Inflammatory macrophage treated with lipopolysaccharide for 4 hours (primary cell): Measurements from ENCODE around the gene HBS1L.

Experiments used
- DNase-seq: peaks from one replicate; pipeline ENCODE4 v3.0.0-alpha.2; 2020

HBS1L gene

GRCh38 chr6:135054569-135055498 is at the start of gene HBS1L:
Gene HBS1L (minus strand): TSS chr6:135054822. CDS start chr6:135054691, 131 bp downstream.
- DNase-seq, result peak; percentile 99

- DNase-seq, result no peak
Observed at GRCh38 chr6:135104199-135104598, 49.6 kb upstream of the HBS1L start.

DNA sequence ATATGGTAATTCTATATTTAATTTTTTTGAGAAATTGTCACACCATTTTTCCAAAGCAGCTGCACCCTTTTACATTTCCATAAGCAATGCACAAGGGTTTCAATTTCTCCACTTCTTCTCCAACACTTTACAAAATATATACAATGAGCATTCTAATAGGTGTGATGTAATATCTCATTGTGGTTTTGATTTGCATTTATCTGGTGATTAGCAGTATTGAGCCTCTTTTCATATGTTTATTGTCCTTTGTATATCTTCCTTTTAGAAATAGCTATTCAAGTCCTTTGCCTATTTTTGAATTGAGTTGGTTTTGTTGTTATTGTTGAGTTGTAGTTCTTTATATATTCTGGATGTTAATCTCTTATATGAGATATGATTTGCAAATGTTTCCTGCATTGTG is 47.6 kb upstream of the HBS1L start:
- no peak for DNase-seq

DNA sequence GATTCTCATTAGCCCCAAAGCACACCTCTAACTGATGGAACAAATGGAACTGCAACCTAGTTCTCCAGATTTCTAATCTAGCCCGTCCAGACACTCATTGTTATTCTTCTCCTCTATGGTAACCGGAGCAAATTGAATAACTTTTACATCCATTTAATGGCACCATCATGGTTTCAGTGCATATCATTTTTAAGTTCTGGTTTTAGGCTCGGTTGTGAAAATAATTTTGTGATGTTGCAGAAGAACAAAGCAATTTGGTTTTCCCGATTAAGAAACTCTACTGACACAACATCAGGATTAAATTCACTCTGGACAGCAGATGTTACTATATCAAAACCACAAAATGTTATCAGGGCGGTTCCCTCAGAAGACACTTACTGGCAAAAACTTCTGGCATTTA is 42.5 kb upstream of the HBS1L start:
- no peak for DNase-seq

DNA sequence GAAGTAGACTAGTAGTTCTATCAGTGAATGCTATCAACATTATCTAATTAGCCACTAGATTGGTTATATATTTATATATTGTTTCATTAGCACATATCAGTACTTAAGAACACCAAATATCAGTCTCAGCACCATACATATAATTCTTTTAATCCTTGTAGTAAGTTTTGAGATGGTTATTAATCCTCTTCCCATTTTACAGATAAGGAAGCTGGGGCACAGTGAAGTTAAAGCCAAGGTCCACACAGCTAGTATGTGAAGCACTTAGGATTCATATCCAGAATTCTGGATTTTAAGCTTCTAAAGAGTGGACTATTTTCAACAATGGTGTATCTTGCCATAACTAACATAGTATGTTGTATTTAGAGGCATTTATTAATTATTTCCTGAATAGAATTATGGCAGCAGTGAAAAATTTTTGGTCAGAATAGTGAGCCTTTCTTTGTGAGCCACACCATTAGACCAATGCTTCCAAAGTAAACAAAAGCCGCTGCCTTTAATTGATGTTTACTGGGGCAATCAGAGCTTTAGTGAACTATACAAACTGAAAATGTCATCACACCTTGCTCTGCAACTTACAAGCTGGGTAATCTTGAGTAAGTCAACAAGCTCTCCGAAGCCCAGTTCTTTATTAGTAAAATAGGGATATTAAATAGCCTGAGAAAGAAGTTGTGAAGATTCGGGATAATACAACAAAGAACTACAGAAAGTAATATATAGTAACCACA is 41.9 kb upstream of the HBS1L start:
- DNase-seq, result no peak

DNA sequence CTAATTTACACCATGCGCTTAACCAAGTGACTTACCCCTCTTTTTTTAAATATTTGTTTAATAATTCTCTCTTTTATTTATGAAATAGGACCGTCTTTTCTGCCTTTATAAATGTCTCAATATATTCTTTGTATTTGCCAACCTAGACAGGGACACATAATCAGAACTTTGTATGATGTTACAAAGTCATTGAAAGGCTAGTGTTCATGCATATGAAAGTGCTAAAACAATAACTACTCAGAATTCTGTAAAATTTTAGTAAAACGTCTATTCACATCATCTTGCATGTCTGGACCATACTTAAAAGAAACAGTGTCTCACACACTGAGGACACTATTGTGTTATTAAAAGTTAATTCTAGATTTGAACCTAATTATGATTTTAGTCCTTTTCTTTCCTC is 41.1 kb upstream of the HBS1L start:
- DNase-seq, result no peak

DNA sequence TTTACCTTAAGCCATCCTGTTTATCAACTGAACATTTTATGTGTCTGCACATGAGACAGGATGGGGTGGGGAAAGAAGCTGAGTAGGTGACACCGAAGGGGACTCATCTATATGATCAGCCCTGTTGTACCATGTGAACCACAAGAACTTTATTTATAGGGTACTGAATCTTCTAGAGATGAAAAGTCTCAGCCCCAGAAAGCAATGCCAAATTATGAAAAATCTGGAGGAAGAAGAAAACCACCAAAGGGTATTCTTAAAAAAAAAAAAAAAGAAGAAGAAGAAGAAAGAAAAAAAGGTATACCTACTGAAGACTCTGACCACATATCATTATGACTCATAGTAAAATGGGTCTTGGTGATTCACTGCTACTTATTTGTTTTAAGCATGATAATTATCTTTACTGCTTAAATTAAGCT is 39.8 kb upstream of the HBS1L start:
- DNase-seq, result no peak

DNA sequence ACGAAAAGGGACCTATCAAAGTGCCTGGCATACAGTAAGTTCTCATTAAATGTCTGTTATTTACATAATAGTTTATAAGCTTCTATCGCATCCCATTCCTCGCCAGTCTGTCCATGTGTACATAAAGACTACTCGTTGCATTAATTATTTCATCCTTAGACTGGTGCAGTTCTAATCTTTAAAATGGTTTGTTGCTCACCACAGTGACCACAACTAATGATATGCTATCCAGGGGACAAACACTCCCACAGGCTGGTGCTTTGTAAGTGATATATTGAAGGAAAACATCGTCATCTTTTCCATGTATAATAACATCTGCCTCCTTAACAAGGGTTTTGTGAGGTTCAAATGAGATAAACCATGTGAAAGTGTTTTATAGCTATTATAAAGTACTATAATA is 39.0 kb upstream of the HBS1L start:
- DNase-seq, result no peak

GRCh38 chr6:135092724-135093123 is 38.1 kb upstream of the HBS1L start:
- no peak for DNase-seq

GRCh38 chr6:135090819-135091218 is 36.2 kb upstream of the HBS1L start:
- DNase-seq, result no peak

- DNase-seq, result no peak
Observed at GRCh38 chr6:135089901-135090300, 35.3 kb upstream of the HBS1L start.

- DNase-seq, result peak; percentile 83
Observed at GRCh38 chr6:135088818-135089809, 34.5 kb upstream of the HBS1L start.

- DNase-seq, result peak; percentile 45
Observed at GRCh38 chr6:135088281-135088680, 33.7 kb upstream of the HBS1L start.

- DNase-seq, result peak; percentile 39
Observed at GRCh38 chr6:135087803-135088202, 33.2 kb upstream of the HBS1L start.

DNA sequence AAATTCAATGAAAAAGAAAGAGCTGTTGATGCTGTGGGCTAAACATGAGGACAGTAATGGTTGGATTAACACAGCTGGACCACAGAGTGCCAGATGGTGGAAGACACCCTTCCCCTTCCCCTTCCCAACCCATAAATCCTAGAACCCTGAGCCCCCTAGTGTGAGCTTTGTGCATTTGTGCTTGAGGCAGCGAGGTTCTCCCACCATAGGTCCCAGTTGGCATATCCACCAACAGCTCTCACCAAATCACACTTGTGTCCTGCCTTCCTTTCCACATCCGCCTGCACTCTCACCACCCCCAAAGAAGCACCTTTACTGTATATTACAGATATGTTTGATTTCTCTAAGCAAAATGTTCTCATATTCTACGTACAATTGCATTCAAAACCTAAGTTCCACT is 32.8 kb upstream of the HBS1L start:
- DNase-seq, result no peak

GRCh38 chr6:135086414-135086764 is 31.8 kb upstream of the HBS1L start:
- DNase-seq, result no peak

- no peak for DNase-seq
Observed at GRCh38 chr6:135085700-135086413, 31.2 kb upstream of the HBS1L start.

GRCh38 chr6:135084916-135085269 is 30.3 kb upstream of the HBS1L start:
- DNase-seq, result no peak

DNA sequence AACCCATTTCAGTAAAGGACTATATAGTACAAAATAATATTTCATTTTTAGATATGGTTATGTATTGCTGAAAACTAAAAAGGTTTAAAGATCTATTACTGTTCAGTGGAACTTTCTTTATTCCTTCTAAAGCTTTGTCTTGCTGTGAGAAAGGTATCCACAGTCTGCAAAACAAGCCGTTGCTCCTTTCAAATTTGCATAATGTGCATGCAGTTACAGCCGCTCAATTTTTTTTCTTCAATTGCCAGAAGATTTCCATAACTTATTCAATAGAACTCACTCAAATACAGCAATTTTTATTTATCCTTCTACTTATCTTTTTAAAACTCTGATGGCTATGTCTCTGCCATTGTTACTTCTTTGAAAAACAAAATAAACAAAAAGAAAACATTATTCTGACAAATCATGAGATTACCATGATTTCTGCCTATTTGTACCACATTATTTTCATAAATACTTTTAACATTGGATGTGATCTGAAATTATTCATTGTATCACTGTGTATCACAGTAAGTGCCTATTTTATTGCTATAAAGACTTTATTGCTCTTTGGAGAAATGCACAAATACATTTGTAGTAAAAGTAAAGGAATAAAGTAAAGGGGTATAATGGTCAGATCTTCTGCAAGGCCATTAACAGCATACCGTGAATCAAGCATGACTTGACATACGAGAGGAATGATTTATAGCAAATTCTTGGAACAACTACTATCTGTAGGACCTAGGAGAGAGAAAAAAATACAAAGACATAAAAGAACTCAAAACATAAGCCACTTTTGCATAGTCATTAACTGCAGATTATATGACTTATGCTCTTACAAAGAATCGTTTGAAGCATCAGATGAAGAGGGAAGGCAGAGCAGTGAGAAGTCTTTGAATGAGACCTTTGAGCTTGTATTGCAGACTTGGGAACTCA is 29.6 kb upstream of the HBS1L start:
- DNase-seq, result no peak

- no peak for DNase-seq
Observed at GRCh38 chr6:135081966-135082365, 27.3 kb upstream of the HBS1L start.

DNA sequence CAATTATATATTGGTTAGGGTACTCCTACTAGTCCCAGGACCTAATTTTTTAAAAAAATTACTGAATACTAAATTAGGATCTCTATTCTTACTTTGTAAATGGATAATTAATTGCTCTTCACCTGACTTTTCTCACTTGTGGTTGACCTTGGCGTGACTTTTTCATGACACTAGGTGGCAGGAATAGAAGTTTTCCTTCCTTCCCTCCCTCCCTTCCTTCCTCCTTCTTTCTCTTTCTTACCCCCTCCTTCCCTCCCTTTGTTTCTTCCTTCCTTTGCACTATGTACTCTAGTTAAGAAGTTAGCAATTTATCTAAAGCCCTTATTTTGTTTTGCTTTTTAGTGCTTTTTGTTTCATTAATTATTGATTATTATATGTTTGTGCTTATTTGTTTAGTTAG is 20.4 kb upstream of the HBS1L start:
- no peak for DNase-seq
